Right lobe of liver (tissue), 4 donors: ENCODE measurements around the gene DGKI.

Experiments used
- POLR2A ChIP-seq: fragments of 450-650 bp; IDR thresholded peaks from one replicate; pipeline ENCODE4 v1.6.1; 2017; ENCODE audit warnings: antibody characterized with exemption, mild to moderate bottlenecking
- TF ChIP-seq, protein P1 (sequence below), 4 donors: fragments of 200-600 bp in 3 of 4; fragments of 450-650 bp in 1 of 4; IDR thresholded peaks; one replicate each; pipeline versions ENCODE4 v1.5.1 to v1.8.0; 2016 to 2022; ENCODE audit warnings: antibody characterized with exemption in 4 of 4, mild to moderate bottlenecking in 2 of 4
- donor health status: DM: no; HTN: no; CAD: no.
- donor health status: DM: no; HTN: no; CAD: no.
- donor health status: DM: no; HTN: yes; CAD: no.

DNA sequence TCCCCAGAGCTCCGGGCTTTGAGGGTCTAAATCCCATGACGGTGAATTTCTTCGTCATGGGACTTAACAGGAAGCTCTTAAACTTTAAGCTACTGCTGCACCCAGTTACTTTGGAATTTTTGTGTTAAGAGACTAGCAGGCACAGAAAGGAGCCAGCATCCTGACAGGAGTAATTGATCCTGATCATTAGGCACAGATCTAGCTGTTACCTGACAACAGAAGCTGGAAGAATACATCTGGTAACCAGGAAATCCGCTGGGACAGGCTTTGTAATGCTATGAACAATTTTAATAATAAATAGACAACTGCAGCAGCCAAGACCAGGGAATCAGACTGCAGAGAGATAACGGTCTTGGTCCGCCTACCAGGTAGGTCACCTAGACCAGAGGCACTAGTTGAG lies 210.9 kb downstream of the DGKI start:
- TF ChIP-seq, protein P1, sequence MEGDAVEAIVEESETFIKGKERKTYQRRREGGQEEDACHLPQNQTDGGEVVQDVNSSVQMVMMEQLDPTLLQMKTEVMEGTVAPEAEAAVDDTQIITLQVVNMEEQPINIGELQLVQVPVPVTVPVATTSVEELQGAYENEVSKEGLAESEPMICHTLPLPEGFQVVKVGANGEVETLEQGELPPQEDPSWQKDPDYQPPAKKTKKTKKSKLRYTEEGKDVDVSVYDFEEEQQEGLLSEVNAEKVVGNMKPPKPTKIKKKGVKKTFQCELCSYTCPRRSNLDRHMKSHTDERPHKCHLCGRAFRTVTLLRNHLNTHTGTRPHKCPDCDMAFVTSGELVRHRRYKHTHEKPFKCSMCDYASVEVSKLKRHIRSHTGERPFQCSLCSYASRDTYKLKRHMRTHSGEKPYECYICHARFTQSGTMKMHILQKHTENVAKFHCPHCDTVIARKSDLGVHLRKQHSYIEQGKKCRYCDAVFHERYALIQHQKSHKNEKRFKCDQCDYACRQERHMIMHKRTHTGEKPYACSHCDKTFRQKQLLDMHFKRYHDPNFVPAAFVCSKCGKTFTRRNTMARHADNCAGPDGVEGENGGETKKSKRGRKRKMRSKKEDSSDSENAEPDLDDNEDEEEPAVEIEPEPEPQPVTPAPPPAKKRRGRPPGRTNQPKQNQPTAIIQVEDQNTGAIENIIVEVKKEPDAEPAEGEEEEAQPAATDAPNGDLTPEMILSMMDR (IDR thresholded peaks at IDR 0.05) = no peak
- TF ChIP-seq POLR2A = no peak
